HepG2 (cell line): Measurements from ENCODE around the gene ZNF146.
"Not testable (repeated sequence)": the region's sequence is repeated elsewhere in the genome, so short reads cannot be mapped to it uniquely, and the experiment has no call there.

Experiments used
- GABPA ChIP-seq, 2 experiments: IDR thresholded peaks; 2 replicates each; pipeline ENCODE4 v1.6.1; 2011 to 2016; ENCODE audit warnings: low read depth in 2 of 2, low read length in 1 of 2, missing biosample characterization in 1 of 2, missing genetic modification characterization in 1 of 2
- HDAC1 ChIP-seq: sonication (generic); formaldehyde crosslinking; IDR thresholded peaks from 2 replicates; pipeline ENCODE4 v1.5.1; 2020; ENCODE audit warnings: mild to moderate bottlenecking, missing genetic modification reagents
- HOXA7 ChIP-seq: sonication (generic); formaldehyde crosslinking; IDR thresholded peaks from 2 replicates; pipeline ENCODE4 v1.8.1; 2022; ENCODE audit warnings: mild to moderate bottlenecking, missing genetic modification reagents, moderate library complexity
- RELA ChIP-seq: sonication (generic); formaldehyde crosslinking; IDR thresholded peaks from 2 replicates; pipeline ENCODE4 v1.4.0; 2020; ENCODE audit warnings: missing genetic modification reagents
- SP1 ChIP-seq, 2 experiments: fragments of 450-650 bp in 1 of 2; sonication (generic) in 1 of 2; formaldehyde crosslinking in 1 of 2; IDR thresholded peaks; 2 replicates each; pipeline versions ENCODE4 v1.4.0 to v1.6.1; 2016 to 2020; ENCODE audit warnings: missing genetic modification reagents in 1 of 2
- ZNF326 ChIP-seq: sonication (generic); formaldehyde crosslinking; IDR thresholded peaks from 2 replicates; pipeline ENCODE4 v1.4.0; 2020; ENCODE audit warnings: missing genetic modification reagents, borderline replicate concordance
- ZNF639 ChIP-seq: conservative IDR thresholded peaks from 2 replicates; pipeline ENCODE4 v1.6.1; 2018; ENCODE audit warnings: missing genetic modification reagents

GRCh38 chr19:36179077-36179476 lies 35.8 kb upstream of the ZNF146 start:
- not testable (repeated sequence) for TF ChIP-seq ZNF639 (CRISPR knock-in tag); GABPA (IDR thresholded peaks at IDR 0.05; ENCODE audit: low read depth, low read length); GABPA (CRISPR knock-in tag; IDR thresholded peaks at IDR 0.05; ENCODE audit: low read depth); HOXA7 (CRISPR knock-in tag); RELA (CRISPR knock-in tag); ZNF326 (CRISPR knock-in tag); SP1 (IDR thresholded peaks at IDR 0.05); SP1 (CRISPR knock-in tag; IDR thresholded peaks at IDR 0.05); HDAC1
